GM19099 (cell line): ENCODE results near the gene EMP2.

ENCODE experiments used
- POLR2A ChIP-seq: IDR thresholded peaks from 3 replicates; pipeline ENCODE4 v1.6.1; 2011; ENCODE audit warnings: low read depth; ENCODE audit not compliant: insufficient read length; ENCODE audit errors: extremely low read depth

EMP2 gene

DNA sequence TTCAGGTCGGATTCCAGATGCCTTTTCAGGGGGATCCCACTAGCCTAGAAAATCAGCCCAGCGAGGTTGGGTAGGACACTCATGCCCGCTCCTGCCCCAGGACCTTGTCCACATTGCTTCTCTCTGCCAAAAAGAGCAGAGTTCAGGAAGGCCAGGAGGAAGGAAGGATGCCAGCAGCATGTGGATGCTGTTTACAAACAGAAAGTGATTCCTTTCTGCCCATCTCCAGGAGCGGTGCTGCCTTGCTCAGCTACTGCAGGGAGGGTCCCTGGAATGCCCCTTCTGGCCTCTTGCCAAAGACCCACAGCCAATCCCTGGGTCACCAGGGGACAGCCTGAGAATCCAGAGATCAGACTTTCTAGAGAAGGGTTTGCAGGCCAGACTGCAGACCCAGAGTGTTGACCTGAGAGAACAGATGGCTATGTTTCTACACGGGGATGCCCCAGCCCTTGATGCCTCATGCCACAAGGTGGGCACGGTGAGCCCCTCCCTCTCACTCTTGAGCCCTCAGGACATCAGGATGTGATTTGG, 32.3 kb upstream of the EMP2 start:
- TF ChIP-seq POLR2A: no peak

DNA sequence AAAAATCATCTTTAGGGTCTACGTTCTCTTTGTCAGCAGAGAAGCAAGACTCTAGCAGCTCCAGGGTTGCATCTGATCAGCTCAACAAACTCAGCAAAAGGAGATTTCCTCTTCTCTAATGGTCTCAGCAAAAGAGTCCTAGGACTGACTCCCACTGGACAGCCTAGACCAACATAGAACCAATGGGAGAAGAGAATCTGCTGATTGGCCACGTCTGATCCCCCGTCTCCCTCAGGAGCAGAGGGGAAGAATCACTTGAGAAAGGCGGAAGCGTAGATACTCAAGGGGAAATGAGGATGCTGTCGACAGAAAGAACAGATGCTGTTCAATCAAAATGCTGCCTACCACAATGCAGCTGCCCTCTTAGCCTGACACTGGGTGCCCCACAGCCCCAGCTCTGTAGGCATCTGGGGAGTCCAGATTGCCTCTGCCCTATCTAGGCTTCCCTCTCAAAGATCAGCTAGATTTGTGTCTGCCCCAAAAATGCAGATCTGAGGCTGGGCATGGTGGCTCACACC, 31.5 kb upstream of the EMP2 start:
- no peak for TF ChIP-seq POLR2A

DNA sequence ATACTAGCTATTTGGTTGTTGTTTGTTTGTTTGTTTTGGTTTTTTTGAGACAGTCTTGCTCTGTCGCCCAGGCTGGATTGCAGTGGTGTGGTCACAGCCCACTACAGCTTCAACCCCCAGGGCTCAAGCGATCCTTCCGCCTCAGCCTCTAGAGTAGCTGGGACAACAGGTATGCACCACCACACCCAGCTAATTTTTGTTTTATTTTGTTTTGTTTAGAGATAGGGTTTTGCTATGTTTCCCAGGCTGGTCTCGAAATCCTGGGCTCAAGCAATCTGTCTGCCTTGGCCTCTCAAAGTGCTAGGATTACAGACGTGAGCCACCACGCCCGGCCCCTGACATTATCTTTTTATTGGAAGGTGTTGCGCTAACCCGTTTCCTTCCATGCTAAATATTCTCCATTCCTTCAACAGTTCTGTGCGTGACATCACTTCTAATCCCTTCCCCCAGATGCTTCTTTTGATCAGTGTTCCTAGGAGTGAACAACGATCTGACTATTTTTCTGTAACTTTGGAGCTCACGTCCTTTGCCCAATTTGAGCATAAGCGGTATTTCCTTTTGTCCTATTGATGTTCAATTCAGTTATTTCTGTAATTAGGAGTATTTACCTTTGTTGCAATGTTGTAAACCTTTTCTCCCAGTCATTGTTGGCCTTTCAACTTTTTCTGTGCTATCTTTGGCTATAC, 30.2 kb upstream of the EMP2 start:
- no peak for TF ChIP-seq POLR2A

DNA sequence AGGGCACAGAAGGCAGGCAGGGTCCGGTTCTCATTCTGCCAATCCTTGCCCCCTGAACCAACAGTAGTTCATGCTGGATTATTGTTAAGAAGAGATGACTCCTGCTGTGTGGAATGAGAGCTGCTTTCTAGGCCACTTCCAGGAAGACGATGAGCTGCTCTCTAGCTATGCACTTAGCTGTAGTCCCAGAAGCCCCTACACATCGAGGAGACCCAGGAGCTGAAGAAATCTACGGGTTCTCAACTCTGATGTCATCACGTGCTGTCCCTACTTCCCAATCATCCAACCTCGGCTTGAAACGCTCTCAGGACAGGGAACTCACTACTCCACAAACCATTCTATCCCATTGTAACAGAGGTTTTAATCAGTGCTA, 29.0 kb upstream of the EMP2 start:
- TF ChIP-seq POLR2A: no peak

DNA sequence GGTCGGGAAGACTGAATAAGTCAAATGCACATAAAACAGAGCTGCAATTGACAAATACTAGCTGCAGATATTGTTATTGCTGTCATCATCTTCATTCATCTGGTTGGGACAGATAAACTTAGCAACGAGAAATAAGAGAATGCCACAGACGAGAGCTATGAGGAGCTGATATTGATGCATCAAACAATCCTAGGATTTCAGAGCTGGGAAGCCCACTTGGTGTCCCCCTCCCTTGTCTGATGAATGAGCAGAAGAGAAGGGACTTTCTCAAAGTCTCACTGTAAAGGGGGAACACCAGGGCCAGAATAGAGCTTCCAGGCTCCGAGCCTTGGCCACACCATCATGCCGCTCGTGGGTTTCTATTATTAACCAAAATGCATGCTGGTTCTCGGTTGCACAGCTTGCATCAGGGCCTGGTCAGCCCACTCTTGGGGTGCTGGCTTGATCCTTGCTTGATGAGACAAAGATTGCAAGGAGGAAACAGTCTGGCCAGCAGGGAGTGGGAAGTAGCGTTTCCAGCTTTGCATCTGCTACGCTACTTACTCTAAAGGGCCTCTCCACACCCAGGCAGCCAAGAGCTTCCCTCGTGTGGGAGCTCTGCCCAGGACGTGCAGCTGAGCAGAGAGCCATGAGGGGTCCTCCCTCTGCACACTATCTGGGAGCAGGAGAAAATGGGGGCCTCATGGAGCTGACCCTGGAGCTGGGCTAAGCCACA, 28.4 kb upstream of the EMP2 start:
- TF ChIP-seq POLR2A: no peak

DNA sequence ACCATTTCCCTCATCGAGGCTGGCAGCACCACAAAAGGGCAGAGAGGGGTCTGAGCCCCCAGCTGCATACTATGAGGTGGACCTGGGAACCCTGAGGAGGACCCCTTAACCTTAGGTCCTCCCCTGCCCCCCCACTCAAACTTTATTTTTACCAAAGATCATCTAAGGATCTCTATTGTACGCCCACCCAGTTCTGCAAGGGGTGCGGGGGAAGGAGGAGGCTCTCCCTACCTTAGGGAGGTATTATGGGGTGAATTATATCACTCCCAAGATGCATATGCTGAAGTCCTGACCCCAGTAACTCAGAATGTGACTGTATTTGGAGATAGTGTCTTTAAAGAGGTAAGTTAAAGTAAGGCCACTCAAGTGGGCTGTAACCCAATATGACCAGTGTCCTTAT, 26.8 kb upstream of the EMP2 start:
- no peak for TF ChIP-seq POLR2A

DNA sequence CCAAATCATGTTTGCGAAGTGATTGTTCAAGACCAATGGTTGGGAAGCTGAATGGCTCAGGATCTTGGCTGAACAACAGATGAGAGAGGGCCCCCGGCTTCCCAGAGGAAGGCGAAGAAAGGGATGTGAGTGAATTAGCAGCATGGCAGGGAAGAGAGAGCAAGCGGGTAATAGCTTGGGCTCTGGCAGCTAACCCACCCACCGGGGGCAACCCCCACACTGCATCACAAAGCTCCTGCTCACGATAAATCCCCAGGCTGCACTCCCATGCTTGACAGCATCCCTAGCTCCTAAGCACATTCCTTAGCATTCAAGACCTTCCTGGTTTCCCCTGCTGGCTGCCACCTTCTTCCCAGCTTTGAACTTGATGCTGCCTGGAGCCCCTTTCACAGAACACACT, 26.2 kb upstream of the EMP2 start:
- TF ChIP-seq POLR2A: no peak

DNA sequence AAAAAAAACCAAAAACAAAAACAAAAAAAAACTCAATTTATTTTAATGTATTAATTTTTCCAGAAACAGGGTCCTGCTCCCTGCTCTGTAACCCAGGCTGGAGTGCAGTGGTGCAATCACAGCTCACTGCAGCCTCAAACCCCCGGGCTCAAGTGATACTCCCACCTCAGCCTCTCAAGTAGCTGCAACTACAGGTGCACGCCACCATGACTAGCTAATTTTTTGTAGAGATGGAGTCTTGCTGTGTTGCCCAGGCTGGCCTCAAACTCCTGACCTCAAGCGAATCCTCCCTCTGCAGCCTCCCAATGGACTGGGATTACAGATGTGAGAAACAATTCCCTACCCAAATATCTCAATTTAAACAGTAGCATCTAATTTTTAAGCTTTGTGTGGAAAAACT, 25.2 kb upstream of the EMP2 start:
- no peak for TF ChIP-seq POLR2A

DNA sequence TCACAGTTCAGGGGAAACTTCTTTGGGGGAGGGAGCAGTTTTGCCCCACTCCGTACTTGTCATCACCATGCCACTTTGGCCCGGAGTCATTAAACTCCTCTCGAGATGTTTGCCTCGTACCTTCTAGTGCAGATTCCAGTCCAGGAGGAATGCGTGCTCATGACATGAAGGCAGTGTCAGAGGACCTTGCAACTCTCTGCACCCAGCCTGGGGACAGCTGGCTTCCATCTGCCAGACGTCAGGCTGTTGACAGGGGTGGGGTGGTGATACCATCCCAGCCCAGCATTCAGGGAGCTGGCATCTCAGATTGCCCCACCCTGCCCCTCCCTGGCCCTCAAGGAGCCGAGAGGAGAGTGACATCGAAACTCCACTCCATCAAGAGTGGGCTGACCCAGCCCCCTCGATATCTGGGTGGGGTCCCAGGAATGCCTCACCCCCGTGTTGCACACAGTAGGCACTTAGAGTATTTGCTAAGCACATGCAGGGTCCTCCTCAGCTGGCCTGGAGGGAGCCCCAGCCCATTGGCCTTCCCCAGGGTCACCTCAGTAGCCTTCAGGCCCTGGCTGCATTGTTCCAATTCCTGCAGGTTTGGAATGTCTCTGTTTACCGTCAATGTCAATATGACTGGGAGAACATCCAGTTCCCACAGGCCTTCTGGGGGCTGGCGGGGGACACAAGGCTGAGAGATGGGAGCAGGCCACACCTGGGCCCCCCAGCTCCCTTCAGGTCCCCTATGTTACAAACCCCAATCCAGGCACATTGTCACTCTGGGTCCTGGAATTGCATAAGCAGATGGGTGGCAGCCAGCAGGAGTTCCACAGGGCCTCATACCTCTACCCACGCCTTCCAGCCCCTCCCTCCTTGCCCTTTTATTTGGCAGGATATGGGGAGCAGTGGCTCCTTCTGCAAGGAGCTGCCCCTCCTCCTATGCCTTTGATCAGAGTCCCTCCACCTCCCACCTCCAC, 21.3 kb upstream of the EMP2 start:
- no peak for TF ChIP-seq POLR2A

DNA sequence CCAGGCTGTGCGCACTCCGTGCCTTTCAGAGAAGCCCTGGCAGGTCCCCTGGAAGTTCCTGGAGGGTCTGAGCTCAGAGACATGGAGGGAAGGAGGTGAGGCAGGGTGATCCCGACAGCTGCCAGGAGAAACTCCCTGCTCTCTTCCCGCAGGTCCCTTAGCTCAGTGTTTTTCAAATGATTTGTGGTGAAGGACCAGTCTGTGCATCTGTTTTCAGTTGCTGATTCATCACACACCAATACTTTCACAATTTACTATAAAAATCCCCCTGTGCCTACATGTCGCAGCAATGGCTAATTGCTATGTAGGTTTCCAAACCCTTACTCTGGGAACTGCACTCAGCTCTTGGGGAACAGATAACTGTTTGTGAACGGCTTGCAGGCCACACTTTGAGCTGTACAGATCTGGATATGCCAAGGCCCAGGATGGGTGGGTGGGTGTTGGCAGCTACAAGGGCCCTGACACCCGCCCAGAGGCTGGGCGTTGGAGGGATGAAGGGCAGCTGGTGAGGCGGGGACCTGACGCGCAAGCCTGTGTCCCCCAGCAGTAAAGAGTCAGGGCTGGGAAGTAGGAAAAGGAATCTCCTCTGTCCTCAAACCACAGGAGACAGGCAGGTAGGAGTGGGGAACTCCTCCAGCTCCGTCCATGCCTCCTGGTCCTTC, 20.5 kb upstream of the EMP2 start:
- no peak for TF ChIP-seq POLR2A

DNA sequence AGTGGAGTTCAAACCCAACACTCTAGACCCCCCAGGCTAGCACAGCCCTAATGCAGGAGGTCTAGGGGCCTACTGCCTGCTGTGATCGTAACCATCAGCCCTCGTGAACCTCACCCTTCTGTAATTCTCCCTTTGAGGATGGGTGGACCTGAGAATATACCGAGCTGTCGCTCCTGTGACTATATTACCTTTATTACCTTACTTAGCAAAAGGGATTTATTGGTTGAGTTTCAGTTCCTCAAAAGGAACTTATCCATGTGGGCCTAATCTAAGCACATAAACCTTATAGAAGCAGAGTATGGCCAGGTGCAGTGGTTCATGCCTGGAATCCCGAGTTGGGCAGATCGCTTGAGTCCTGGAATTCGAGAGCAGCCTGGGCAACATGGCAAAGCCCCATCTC, 19.2 kb upstream of the EMP2 start:
- no peak for TF ChIP-seq POLR2A

DNA sequence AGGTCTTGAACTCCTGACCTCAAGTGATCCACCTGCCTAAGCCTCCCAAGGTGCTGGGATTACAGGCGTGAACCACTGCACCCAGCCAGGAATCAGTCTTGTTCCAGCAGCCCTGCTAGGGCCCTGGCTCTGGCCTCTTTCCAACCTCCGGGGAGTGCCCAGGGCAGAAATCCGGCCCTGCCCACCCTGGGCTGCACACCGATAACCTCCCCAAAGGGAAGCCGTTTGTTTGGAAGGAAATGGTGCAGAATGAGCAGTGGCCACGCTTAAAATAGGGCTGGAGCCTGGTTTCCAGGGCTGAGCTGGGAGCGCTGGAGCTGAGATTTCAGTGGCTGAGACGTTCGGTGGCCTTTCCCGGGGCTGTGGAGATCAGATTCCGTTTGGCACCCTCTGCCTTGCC, 17.8 kb upstream of the EMP2 start:
- TF ChIP-seq POLR2A: no peak

DNA sequence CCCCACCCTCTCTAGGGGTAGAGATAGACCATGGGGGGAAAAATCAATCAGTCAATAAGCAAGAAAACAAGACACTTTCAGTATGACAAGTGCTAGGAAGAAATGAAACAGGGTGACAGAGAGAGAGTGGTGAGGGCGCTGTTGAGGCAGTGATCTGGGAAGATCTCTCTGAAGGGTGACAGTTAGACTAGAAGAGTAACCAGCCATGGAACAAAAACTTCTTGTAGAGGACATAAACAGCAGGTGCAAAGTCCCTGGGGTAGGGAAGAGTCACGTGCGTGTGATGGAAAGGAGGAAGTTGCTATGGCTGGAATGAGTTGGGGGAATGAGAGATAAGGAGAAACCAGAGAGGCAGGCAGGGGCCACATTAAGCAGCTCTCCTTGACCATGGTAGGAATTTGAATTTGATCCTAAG, 16.8 kb upstream of the EMP2 start:
- no peak for TF ChIP-seq POLR2A

DNA sequence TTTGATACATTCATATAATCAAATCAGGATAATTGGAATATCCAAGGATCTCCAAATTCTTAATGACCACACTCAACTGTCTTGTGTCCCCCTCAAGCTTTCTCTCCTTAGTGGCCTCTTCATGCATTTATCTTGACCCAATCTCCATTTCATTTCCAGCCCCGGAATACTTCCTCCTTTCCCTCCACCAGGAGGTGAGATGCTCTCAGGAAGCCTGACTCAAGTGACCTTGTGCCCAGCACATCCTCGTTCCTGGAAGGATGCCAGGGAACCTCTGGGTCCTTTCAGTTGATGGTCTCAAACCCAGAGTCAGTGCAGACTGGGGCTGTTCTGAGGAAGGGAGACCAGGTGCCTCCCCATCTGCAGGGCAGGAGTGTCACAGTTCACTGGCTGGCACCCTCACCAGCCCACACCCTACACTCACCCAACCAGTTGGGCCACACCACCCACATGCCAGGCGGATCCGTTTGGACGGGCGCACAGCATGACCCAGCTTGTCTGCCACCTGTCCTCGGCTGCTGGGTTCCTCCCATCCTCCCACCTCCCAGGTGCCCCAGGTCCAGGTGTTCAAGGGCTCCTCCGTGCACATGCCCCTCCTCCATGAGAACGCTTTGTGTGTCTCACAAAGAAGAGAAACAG, 14.0 kb upstream of the EMP2 start:
- TF ChIP-seq POLR2A: no peak

DNA sequence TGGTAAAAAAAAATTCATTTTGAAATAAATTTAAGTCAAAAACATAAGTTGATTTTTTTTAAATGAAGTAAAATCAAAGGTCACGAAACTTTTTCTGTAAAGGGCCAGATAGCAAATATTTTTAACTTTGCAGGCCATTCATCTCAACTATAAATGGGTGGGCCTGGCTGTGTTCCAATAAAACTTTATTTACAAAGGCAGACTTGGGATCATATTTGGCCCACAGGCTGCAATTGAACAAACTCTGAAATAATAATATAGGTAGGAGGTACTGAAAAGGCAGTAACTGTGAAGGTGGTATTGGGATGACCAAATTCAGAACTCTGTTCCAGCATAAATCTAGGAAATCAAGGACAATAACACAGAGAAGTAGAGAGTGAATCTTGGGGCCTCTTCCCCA, 12.2 kb upstream of the EMP2 start:
- no peak for TF ChIP-seq POLR2A

DNA sequence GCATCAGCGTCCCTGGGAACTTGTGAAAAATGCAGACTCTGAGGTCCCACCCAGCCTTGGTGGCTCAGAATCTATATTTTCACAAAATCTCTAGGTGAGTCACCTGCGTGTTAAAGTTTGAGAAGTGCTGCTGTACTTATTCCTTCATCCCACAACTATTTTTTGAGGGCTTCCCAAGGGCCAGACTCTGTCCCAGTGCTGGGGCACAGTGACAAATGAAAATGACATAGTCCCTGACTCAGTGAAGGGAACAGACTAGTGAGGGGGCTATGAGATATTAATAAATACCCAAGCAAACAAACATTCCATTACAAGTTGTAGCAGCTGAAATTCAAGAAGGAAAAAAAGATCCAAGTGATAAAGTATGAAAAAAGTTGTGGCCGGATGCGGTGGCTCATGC, 9.9 kb upstream of the EMP2 start:
- TF ChIP-seq POLR2A: no peak
